Adipocyte (in vitro differentiated cells): ENCODE results near the gene RPS21.
"Not testable (repeated sequence)": the region's sequence is repeated elsewhere in the genome, so short reads cannot be mapped to it uniquely, and the experiment has no call there.

Experiments used
- DNase-seq: peaks from one replicate; pipeline ENCODE4 v3.0.0-alpha.2; 2015; ENCODE audit warnings: low read depth
- H3K27me3 ChIP-seq: replicated peaks from 2 replicates; pipeline ENCODE4 v1.7.0; 2013; ENCODE audit warnings: mild to moderate bottlenecking, low read length, moderate library complexity; ENCODE audit not compliant: control insufficient read depth, insufficient read depth
- H3K36me3 ChIP-seq: 2 replicates; pipeline ENCODE4 v1.7.0; 2013; ENCODE audit warnings: low read length, mild to moderate bottlenecking, moderate library complexity; ENCODE audit not compliant: control insufficient read depth, insufficient read depth, severe bottlenecking
- H3K4me1 ChIP-seq: 2 replicates; pipeline ENCODE4 v1.7.0; 2013; ENCODE audit warnings: mild to moderate bottlenecking, low read length, moderate library complexity; ENCODE audit not compliant: control insufficient read depth, insufficient read depth
- H3K4me3 ChIP-seq: 2 replicates; pipeline ENCODE4 v1.7.0; 2013; ENCODE audit warnings: mild to moderate bottlenecking, low read length, moderate library complexity
- H3K9ac ChIP-seq: 2 replicates; pipeline ENCODE4 v1.7.0; 2013; ENCODE audit warnings: mild to moderate bottlenecking, low read length, moderate library complexity
- H3K9me3 ChIP-seq: 2 replicates; pipeline ENCODE4 v1.7.0; 2013; ENCODE audit warnings: mild to moderate bottlenecking, low read length, moderate library complexity; ENCODE audit not compliant: control insufficient read depth

RPS21 gene

DNA sequence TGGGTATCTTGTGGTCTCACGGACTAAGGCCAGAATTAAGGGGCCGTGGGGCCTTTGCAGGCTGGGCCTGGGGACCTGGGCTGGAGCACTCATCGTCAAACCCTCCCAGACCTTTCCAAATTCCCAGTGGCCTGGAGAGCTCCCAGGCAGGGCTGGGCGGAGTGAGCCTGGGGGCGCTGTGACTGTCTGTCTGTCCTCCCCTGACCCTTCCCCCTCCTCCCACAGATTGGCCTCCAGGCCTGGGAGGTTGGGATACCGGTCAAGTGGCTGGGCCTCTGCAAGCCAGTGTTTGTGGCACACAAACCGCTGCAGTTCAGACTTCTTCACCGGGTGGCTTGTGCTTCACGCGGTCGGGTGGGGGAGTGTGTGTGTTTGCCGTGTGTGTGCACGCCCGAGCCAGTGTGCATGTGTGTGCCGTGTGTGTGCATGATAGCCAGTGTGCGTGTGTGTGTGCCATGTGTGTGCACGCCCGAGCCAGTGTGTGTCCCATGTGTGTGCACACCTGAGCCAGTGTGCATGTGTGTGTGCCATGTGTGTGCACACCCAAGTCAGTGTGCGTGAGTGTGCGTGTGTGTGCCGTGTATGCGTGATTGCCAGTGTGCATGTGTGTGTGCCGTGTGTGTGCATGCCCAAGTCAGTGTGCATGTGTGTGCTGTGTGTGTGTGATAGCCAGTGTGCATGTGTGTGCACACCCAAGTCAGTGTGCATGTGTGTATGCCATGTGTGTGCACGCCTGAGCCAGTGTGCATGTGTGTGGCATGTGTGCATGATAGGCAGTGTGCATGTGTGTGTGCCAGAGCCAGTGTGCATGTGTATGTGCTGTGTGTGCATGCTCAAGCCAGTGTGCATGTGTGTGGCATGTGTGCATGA lies 34.2 kb downstream of the RPS21 start:
- Histone ChIP-seq H3K4me3 (no peak overlapping the region), H3K9me3 (no peaks in the 10 kb centered on the region), H3K4me1 (no peaks in the 10 kb centered on the region), H3K36me3 (no peaks in the 10 kb centered on the region), H3K27me3 (peaks cover 52% of the 10 kb centered on the region), H3K9ac (no peak overlapping the region)
- no peak for DNase-seq

- Histone ChIP-seq H3K36me3 (no peaks in the 10 kb centered on the region), H3K9me3 (no peaks in the 10 kb centered on the region), H3K4me3 (no peak overlapping the region), H3K4me1 (no peaks in the 10 kb centered on the region), H3K9ac (no peak overlapping the region), H3K27me3 (peaks cover 58% of the 10 kb centered on the region)
- no peak for DNase-seq
These were observed 34.8 kb downstream of the RPS21 start for GRCh38 chr20:62421716-62421990.

DNA sequence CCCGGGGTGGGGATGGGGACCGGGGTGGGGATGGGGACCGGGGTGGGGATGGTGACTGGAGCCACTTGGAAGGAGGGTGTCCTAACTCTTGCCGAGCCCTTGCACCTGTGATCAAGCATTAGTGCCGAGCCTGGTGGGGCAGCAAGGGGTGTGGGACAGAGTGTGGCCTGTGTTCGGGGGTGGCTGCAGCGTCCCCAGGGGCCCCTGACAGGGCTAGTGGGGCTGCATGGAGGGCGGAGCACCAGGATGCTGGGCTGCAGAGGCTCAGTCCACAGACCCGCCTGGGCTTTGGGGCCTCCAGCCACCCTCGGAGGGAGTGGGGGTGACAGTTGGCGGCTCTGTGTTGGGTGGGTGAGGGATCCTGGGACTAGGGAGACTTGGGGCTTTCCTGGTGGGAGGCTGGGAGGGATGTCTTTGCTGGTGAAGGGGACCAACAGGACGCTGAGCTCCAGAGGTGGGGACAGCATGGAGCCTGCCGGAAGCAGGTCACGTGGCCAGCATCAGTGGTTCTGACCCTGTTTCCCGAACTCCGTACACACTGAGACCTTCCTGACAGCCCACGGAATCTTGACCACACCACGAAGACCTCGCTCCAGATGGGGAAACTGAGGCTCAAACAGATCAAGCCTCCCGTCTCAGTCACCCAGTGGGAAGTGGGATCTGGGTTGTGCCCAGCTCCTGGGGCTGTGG lies 35.9 kb downstream of the RPS21 start:
- peaks cover 51% of the 10 kb centered on the region for H3K27me3 ChIP-seq
- no peak overlapping the region for H3K4me3 ChIP-seq
- no peaks in the 10 kb centered on the region for H3K4me1 ChIP-seq
- H3K9me3 ChIP-seq, result no peaks in the 10 kb centered on the region
- H3K9ac ChIP-seq, result no peak overlapping the region
- H3K36me3 ChIP-seq, result no peaks in the 10 kb centered on the region
- DNase-seq, result no peak

GRCh38 chr20:62423326-62423706 lies 36.4 kb downstream of the RPS21 start:
- no peak for DNase-seq
- peaks cover 48% of the 10 kb centered on the region for H3K27me3 ChIP-seq
- no peaks in the 10 kb centered on the region for H3K36me3 ChIP-seq
- H3K4me1 ChIP-seq, result no peaks in the 10 kb centered on the region
- no peak overlapping the region for H3K9ac ChIP-seq
- no peaks in the 10 kb centered on the region for H3K9me3 ChIP-seq
- no peak overlapping the region for H3K4me3 ChIP-seq

DNA sequence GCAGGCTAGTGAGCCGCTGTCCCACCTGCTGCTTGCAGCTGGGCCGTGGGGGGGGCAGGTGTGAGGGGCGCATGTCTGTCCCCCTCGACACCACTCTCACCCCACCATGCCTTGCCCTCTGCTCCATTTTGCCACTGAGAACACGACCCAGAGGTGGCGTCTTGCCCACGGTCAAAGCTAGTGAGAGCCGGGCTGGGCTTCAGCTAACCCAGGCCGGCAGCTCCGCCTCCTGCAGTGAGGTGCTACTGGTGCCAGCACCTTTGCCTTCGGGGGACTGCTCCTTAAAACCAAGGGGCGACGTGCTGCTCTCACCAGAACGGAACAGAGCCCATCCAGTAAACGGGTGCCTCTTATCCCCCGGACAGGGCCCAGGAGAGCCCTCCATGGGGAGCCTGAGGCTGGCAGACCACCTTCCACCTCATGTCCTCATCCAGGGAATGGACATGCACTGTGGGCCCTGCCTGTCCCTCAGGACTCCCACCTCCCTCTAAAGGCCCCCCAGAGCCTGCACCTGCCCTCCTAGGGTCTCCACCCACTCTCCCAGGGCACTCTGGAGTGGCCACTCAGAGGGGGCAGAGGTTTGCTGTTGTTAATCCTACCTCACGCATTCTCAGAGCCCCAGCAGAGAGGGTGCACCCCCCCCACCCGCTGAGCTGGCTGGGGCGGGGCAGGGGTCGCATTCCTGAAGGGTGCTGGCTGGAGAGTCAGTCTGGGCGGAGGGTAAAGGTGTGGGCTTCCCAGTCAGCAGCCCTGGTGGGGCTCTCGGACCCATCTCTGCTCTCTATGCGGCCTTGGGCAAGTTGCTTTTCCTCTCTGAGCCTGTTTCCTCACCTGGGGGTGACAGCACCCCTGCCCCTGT lies 37.6 kb downstream of the RPS21 start:
- Histone ChIP-seq H3K4me3 (no peak overlapping the region), H3K27me3 (peaks cover 46% of the 10 kb centered on the region), H3K36me3 (no peaks in the 10 kb centered on the region), H3K9ac (no peak overlapping the region), H3K4me1 (no peaks in the 10 kb centered on the region), H3K9me3 (no peaks in the 10 kb centered on the region)
- DNase-seq, result no peak

DNA sequence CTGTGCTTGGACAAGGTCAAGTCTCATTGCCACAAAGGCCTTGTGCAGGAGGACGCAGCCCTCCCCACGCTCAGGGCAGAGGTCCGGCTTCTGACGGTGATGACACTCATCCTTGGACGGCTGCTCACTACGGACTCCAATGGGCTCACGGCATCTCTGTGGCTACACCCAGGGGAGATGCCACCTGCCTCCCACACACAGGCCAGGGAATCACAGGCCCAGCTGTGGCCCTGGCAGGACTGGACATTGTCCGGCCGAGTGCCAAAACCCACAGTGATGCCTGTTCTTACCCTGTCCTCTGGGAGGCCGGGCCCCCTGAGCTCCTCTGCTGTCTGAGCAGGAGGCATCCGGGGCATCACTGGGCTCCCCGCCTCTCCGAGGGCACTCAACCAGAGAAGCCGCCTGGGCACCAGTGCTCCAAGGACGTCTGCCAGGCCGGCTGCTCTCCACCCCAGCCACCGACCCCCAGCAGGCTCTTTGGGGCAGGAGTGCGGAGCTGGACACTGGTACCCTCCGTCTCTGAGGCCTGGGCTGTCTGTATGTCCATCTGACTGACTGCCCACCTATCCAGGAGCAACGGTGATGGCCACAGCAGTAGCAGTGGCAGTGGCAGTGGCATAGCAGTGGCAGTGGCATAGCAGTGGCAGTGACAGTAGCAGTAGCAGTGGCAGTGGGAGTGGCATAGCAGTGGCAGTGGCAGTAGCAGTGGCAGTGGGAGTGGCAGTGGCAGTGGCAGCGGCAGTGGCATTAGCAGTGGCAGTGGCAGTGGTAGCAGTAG lies 38.6 kb downstream of the RPS21 start:
- no peak overlapping the region for H3K9ac ChIP-seq
- peaks cover 37% of the 10 kb centered on the region for H3K27me3 ChIP-seq
- DNase-seq, result no peak
- no peaks in the 10 kb centered on the region for H3K9me3 ChIP-seq
- no peak overlapping the region for H3K4me3 ChIP-seq
- no peaks in the 10 kb centered on the region for H3K36me3 ChIP-seq
- no peaks in the 10 kb centered on the region for H3K4me1 ChIP-seq

GRCh38 chr20:62426059-62426348 lies 39.1 kb downstream of the RPS21 start:
- not testable (repeated sequence) for H3K4me1 ChIP-seq, DNase-seq, H3K9me3 ChIP-seq, H3K9ac ChIP-seq, H3K4me3 ChIP-seq, H3K36me3 ChIP-seq
- H3K27me3 ChIP-seq, result peaks cover 42% of the 10 kb centered on the region

- no peaks in the 10 kb centered on the region for H3K4me1 ChIP-seq
- H3K4me3 ChIP-seq, result no peak overlapping the region
- H3K27me3 ChIP-seq, result peaks cover 49% of the 10 kb centered on the region
- H3K36me3 ChIP-seq, result no peaks in the 10 kb centered on the region
- no peak for DNase-seq
- no peak overlapping the region for H3K9ac ChIP-seq
- H3K9me3 ChIP-seq, result no peaks in the 10 kb centered on the region
These were observed 39.8 kb downstream of the RPS21 start for GRCh38 chr20:62426699-62427131.

- H3K4me3 ChIP-seq, result no peak within 1 kb of the TSS
- H3K9ac ChIP-seq, result no peak within 1 kb of the TSS
- no peaks in the 10 kb centered on the region for H3K9me3 ChIP-seq
- H3K27me3 ChIP-seq, result peaks cover 56% of the 10 kb centered on the region
- H3K36me3 ChIP-seq, result no peaks in the 10 kb centered on the region
- DNase-seq, result no peak
- no peaks in the 10 kb centered on the region for H3K4me1 ChIP-seq
These were observed 40.5 kb downstream of the RPS21 start, which contains the start of gene RBBP8NL for GRCh38 chr20:62427172-62428001. RBBP8NL (minus strand) TSS chr20:62427539; CDS start chr20:62419647, 7,892 bp downstream.

DNA sequence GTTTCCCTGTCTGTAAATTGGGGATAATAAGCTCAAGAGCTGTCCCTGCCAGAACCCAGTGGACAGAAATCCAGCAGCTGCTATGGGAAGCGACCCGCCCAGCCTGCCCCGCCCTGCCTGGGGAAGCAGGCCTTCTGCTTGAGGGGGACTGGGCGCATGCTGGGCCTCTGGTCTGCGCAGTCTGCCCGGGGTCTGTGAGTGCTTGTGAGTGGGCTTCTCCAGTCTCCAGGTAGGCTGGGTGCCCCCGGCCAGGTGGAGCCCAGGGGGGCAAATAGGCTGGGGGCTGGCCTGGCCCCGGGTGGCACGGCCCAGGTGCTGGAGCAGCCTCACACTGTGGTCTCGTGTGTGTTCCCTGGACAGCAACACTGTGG lies 41.1 kb downstream of the RPS21 start:
- Histone ChIP-seq H3K9ac (no peak overlapping the region), H3K27me3 (peaks cover 59% of the 10 kb centered on the region), H3K4me1 (no peaks in the 10 kb centered on the region), H3K4me3 (no peak overlapping the region), H3K9me3 (no peaks in the 10 kb centered on the region), H3K36me3 (no peaks in the 10 kb centered on the region)
- no peak for DNase-seq
